Central memory CD4-positive, alpha-beta T cell (primary cell): ENCODE results near the gene SMARCAL1.
"Not testable (repeated sequence)": the region's sequence is repeated elsewhere in the genome, so short reads cannot be mapped to it uniquely, and the experiment has no call there.

Experiments
- DNase-seq: peaks from one replicate; pipeline ENCODE4 v3.0.0; 2022
- total RNA-seq, 3 experiments: gene quantifications; one replicate each; lab custom pipeline; 2026; lab: John Stamatoyannopoulos, UW

SMARCAL1 gene
- total RNA-seq, result 24.3 to 35.0 (median 30.0) reads per million in 3 experiments

- DNase-seq, result peak; percentile 96
These were observed at the start of gene SMARCAL1 for GRCh38 chr2:216412022-216412999. SMARCAL1 (plus strand) TSS chr2:216412484; CDS start chr2:216414705, 2,221 bp downstream.

DNA sequence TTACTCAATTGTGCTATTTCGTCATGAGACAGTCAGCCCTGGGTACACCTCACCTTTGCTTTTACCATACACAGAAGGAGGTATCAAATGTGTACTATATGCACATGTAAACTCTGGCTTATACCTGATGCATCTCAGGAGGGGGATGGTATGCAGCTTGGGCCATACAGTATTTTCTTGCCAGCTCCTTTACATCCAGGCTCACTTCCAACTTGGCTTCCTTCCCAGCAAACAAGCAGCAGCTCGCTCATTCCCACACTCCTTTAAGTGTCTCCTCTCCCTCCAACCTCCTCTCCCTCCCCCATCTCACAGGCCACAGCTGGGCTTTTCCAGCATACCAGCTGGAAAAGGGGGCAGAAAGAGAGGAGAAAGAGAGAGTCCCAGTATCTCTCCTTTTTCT, 49.6 kb upstream of the SMARCAL1 start:
- DNase-seq, result no peak

DNA sequence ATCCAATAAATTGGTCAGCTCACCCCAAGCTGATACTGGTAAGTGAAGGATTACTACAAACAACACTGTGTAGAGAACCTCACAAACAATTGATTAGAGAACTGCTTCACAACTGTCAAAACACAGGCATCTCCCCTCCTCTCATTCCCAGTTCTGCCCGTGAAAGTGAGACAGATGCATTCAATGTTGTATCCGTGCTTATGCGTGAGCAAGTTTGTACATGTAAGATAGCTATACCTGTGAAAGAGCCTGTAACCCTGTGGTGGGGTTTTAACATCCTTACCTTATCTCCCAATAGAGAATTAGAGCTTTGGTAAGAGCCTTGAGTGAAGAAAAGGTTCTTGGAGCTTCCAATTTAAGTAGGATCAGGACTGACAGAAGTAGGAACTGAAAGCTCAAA, 49.1 kb upstream of the SMARCAL1 start:
- no peak for DNase-seq

- DNase-seq, result no peak
These were observed 46.8 kb upstream of the SMARCAL1 start for GRCh38 chr2:216365518-216365917.

DNA sequence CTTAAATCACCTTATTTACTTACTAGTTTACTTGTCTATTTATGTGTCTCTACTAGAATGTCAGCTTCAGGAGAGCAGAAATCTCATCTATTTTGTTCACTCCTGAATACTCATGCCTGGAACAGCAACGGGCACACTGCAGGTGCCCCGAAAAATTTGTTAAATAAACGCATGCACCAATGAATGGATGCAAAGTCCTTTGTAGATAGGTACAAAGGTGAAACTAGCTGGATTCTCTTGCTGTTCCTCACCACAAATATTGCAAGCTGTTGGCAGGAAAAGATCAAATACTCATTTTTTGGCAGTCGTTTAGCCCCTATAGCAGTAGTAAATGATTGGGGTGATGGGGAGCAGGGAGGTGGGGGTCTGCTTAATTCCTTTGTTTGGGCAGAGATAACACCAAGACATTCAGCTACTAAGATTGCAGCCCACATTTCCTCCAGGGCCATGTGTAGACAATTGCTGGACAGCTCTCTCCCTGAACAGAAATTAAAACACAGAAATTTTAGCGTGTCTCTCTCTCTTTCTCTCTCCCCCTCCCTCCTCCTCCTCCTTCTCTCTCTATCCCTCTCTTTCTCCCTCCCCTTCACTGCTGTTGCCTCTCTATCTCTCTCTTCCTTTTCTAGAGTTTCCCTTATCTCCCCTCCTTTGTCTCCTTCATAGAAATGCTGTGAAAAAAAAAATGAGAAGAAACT, 45.4 kb upstream of the SMARCAL1 start:
- DNase-seq, result no peak

- DNase-seq, result no peak
These were observed 42.5 kb upstream of the SMARCAL1 start for GRCh38 chr2:216369821-216370220.

DNA sequence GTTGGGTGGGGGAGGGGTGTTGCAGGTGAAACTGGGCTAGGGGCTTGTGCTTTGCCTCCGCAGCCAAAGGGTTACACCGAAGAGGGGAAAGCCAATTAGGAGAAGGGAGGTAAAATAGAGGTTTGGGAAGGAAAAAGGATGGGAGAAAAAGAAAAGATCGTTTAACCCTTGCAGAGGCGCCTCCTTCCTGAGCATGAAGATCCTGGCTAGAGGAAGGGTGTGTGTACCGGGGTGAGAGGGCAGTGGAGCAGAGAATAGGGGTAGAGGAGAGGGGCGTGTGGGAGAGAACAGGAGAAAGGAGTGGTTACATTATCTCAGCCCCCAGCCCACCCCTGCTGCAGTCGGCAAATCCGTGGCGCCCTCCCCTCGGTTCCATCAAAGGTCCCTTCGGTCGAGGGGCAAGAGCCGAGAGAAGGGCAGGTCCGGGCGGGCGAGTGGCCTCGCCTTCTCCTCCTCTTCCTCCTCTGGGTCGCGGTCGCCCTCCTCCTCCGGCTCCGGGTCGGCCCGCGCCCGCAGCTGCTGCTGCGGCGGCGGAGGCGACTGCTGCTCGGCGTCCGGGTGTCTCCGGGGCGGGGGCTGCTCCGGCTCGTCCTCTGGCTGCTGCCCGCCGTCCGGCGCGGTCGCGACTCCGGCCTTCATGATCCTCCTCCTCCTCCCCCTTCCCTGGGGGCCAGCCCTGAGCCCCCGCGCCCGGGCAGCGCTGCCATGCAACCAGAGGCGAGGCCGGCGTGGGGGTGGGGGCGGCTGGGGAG, 41.1 kb upstream of the SMARCAL1 start:
- DNase-seq, result no peak

DNA sequence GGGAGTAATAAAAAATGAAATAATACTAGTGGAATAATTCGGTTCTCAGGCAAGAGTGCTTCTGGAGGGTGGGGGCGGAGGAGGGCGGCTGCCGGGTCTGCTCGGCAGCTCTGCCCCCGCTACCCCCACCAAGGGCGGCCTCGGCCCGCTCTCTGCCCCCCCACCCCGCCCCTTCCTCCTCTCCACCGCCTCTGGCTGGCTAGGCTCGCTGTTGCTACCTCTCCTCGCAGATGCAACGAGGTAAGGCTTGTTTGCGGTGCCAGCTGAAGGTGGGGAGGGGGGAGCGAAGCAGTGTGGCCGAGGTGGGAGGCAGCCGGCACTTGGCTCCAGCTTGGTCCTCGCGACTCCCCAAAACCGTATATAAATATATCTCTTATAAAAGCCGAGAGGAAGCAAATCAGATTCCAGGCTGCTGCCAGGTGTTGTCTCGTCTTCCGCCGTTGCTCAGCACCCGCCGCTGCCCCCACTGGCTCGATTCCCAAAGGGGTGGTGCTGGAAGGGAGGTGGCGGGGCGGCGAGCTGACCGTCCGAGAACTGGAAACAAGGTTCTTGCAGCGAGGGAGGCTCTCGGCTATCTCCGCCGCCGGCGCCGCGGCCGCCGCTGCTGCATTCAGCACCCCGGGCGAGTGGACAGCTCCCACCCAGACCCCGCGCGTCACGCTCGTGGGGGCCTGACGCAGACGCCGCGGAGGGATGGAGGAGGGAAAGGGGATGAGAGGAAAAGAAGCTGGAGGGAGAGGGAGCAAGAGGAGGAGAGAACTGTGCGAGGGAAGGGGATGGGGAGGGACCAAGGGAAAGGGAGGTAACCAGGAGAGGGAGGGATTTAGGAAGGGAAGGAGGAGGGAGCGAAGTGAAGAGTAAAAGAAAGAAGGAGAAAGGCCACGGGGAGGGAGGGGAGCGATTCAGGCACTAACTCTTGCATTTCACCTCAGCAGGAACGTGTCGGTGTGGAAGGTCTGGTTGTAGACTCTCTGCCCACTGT, 40.3 kb upstream of the SMARCAL1 start, which contains the start of gene MARCHF4:
MARCHF4 (minus strand) TSS at position 763 of the 982 bp plus-strand sequence. CDS start 2,223 bp downstream, outside the sequence.
- DNase-seq, result peak; percentile 50

- DNase-seq, result no peak
These were observed 39.5 kb upstream of the SMARCAL1 start for GRCh38 chr2:216372761-216373291.

- no peak for DNase-seq
These were observed 38.4 kb upstream of the SMARCAL1 start for GRCh38 chr2:216373896-216374295.

GRCh38 chr2:216375286-216375685, 37.0 kb upstream of the SMARCAL1 start:
- no peak for DNase-seq

DNA sequence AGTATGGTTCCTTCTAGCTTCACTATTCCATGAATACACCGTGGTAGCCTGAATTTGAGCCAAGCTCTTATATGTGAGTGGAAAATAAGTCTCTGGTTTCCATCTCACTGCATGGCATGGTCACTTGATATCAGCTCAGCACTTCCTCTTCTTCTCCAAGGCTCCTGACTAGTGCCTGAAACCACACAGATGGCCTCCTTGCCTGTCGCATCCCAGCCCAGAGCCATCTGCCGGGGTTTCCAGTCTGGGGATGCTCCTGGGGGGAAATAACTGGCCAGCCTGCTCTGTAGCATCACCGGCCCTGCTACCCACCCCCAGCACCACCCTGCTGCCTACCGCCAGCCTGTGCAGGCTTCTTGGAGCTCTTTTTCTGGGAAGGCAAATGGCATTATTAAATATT, 32.3 kb upstream of the SMARCAL1 start:
- no peak for DNase-seq

DNA sequence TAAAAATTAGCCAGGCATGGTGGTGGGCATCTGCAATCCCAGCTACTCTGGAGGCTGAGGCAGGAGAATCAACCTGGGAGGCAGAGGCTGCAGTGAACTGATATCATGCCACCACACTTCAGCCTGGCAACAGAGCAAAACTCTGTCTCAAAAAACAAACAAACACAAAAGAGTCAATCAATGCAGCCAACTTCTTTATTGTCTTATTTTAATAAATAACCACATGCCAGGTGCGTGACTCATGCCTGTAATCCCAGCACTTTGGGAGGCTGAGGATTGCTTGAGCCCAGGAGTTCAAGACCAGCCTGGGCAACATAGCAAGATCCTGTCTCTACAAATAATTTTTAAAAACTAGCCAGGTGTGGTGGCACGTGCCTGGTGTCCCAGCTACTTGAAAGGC, 27.9 kb upstream of the SMARCAL1 start:
- not testable (repeated sequence) for DNase-seq

DNA sequence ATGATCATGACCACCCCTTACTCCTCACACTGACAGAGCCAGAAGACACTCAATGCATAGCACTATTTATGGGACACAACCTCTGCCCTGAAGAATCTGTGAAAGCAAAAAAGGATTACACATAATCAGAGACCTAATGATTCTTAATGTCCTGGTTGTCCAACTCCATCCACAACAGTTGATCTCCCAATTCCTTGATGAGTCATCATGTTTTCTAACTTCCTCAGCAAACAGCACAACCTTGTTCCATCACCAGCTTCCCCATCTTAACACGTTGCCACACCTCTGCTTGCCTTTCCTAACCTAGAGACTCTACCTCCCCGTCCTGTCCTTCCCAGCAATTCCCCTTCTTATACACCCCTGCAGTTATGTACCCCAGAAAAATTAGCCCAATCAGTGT, 26.8 kb upstream of the SMARCAL1 start:
- no peak for DNase-seq

DNA sequence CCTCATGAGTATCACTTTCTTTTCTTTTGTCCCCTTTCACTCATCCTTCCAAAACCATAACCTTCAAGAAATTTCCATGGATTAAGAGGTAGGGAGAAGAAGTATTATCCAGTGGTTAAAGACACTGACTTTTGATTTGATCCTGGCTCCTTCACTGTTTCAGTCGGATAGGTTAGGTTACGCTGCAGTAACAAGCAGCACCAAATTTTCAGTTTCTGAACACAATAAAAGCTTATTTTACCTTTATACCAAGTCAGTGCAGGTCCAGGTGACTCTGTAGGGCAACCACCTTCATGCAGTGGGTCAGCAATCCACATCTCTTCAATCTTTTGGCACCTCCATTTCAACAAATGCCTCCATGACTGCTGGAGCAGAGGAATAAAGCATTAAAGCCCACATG, 25.0 kb upstream of the SMARCAL1 start:
- no peak for DNase-seq

DNA sequence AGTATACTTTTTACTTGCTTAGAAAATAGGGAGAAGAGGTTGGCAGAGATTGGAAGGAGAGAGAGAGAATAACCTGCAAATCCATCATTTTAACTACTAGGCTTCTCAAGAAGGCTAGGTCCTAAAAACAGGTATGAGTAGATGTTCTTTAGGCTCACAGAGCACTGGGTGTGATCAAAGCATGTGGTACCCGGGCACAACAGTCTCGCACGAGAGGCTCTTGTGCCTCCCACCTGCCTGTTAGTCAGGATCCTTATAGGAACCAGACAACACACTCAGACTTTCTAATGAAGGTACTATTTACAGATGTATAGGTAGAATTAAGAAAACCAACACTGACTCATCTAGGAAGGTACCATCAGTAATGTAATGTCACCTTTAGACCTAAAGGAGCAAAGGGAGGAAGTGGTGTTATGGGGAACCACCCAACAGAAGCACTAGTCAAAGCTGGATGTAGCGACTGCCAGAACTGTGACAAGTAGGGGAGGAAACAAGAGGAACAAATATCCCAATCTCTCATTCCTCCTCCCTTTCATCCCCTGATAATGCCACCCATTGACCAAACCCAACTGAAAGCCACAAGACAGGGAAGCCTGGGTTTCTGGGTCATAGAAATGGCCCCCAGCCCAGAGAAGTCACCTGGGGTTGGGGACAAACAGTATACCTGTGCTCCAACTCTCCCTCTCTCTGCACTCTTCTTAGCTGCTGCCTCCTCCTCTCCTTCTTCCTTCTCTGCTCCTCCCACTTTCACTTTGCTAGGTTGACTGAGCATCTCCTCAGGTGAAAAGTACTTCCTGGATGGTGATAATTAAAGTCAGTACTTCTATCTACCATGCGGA, 24.0 kb upstream of the SMARCAL1 start:
- DNase-seq, result no peak

DNA sequence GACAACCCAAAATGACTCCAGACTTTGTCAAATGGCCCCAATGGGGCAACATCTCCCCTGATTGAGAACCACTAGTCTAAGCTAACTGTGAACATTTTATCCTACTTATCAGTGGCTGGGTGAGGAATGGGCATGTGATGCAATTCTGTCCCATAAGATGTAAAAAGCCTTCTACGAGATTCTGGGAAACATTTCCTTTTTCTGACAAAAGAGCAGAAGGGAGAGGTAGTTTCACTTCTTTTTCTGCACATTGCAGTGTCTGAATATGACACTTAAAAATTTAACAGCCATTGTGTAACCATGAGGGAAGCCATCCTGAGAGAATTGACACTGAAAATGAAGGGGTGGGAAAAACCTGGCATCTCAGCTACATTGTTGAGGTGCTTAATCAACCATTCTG, 22.7 kb upstream of the SMARCAL1 start:
- DNase-seq, result no peak

DNA sequence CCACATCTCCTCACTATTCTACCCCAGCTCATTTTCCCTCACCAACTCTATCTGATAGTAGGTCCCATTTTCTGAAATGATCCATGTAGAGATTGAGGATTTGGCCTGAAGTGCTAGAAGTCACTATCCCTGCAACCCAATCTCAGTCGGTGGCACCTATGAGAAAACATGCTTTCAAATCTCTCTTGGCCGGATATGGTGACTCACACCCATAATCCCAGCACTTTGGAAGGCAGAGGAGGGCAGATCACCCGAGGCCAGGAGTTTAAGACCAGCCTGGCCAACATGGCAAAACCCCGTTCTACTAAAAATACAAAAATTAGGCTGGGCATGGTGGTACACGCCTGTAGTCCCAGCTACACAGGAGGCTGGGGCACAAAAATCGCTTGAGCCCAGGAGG, 20.9 kb upstream of the SMARCAL1 start:
- no peak for DNase-seq

DNA sequence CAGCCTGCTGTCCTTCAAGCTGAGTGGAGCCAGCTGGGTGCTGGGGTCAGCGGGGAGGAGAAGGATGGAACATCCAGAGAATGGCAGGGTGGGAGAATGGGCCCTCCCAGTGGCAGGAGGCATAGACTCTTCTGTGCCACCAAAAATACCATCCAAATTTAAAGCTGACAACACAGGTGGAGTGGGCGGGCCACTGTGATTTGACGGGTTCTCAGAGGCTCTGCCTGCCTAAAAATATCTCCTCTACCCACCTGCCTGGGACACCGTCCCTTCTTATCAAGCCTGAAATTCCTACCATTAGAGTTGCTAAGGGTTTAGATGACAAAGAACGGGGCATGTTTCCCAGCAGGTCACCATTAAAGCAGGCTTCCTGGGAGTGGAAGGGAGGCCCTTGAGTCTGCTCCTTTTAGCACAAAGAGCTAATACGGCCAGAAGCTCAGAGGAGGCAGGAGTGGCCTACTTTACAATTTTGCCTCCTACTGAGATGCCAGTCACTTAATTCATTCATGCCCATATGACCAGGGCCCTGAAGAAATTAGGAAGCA, 20.2 kb upstream of the SMARCAL1 start:
- DNase-seq, result no peak
